GM12865 (cell line): Measurements from ENCODE around the gene SEMA5A.
A peak's percentile ranks its signal among the peaks of the same experiment; 100 is the strongest.

Experiments used
- DNase-seq: peaks from one replicate; pipeline ENCODE4 v3.0.0; 2010; ENCODE audit warnings: low read depth
- H3K4me3 ChIP-seq: 2 replicates; pipeline ENCODE4 v1.5.1; 2011; ENCODE audit warnings: mild to moderate bottlenecking, low read depth, low read length, control low read depth
- TF ChIP-seq, protein P1 (sequence below): IDR thresholded peaks from 2 replicates; pipeline ENCODE4 v1.5.1; 2011; ENCODE audit warnings: low read length, control low read depth, low read depth, inconsistent platforms; ENCODE audit not compliant: insufficient read depth; ENCODE audit errors: missing control alignments

The SEMA5A gene

GRCh38 chr5:9188131-9188530, 357.7 kb downstream of the SEMA5A start:
- peak; percentile 23 for DNase-seq
- no peak overlapping the region for H3K4me3 ChIP-seq
- TF ChIP-seq, protein P1, sequence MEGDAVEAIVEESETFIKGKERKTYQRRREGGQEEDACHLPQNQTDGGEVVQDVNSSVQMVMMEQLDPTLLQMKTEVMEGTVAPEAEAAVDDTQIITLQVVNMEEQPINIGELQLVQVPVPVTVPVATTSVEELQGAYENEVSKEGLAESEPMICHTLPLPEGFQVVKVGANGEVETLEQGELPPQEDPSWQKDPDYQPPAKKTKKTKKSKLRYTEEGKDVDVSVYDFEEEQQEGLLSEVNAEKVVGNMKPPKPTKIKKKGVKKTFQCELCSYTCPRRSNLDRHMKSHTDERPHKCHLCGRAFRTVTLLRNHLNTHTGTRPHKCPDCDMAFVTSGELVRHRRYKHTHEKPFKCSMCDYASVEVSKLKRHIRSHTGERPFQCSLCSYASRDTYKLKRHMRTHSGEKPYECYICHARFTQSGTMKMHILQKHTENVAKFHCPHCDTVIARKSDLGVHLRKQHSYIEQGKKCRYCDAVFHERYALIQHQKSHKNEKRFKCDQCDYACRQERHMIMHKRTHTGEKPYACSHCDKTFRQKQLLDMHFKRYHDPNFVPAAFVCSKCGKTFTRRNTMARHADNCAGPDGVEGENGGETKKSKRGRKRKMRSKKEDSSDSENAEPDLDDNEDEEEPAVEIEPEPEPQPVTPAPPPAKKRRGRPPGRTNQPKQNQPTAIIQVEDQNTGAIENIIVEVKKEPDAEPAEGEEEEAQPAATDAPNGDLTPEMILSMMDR = no peak

DNA sequence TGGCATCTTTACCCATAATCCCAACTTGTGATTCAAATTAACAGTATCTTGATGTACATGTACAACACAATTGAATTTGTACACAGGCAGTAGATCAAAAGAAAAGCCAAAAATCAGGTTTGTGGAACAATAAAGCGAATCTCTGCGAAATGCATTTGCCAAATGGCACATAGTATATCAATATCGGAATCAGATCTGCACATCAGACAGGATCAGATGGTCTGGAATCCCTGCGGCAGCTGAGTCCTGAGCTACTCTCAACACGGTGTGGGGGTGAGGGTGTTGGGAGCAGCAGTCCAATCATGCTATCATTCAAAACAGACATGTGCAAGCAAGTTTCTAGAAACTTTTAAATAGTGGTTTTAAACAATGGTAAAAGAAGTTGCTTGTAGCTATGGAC, 358.3 kb downstream of the SEMA5A start:
- TF ChIP-seq, protein P1 = no peak
- no peak overlapping the region for H3K4me3 ChIP-seq
- DNase-seq = no peak

GRCh38 chr5:9186069-9186468, 359.8 kb downstream of the SEMA5A start:
- no peak overlapping the region for H3K4me3 ChIP-seq
- TF ChIP-seq, protein P1 = no peak

GRCh38 chr5:9183992-9184391, 361.9 kb downstream of the SEMA5A start:
- no peak for DNase-seq
- no peak overlapping the region for H3K4me3 ChIP-seq
- TF ChIP-seq, protein P1 = no peak

More at GRCh38 chr5:9186069-9186468, 359.8 kb downstream of the SEMA5A start:
- no peak for DNase-seq

- H3K4me3 ChIP-seq = no peak overlapping the region
- TF ChIP-seq, protein P1 = no peak
- no peak for DNase-seq
These were observed 362.8 kb downstream of the SEMA5A start for GRCh38 chr5:9182899-9183695.

DNA sequence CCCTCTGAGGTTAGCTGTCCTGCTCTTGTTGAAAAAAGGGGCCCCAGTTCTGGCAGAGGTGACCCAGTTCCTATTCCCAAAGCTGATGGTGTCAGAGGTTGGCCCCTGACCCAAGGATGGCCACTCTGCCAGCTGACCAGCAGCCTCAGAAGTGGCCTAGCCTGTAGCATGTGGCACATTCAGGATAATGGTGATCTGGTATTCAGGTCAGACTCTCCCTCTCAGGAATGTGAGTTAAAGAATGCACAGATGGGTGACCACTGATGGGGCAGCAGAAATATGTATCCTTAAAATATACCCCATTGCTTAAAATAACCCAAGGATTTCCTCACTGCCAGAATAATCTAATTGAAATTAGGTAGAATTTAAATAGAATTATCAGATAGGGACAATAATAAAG, 369.2 kb downstream of the SEMA5A start:
- TF ChIP-seq, protein P1 = no peak
- DNase-seq = no peak
- no peak overlapping the region for H3K4me3 ChIP-seq

GRCh38 chr5:9174446-9174845, 371.4 kb downstream of the SEMA5A start:
- TF ChIP-seq, protein P1 = no peak
- H3K4me3 ChIP-seq = no peak overlapping the region
- DNase-seq = no peak
